Kidney (tissue), 14 donors: ENCODE results near the gene ZNF581. TPM values are rescaled to one million over a fixed set of nuclear protein-coding genes. Genes with fewer than 3 reads are reported as not detected.

Experiments used
- DNase-seq, 5 donors: peaks; one replicate each; pipeline ENCODE4 v3.0.0-alpha.2; 2013 to 2020
- FAIRE-seq: peaks from 2 replicates; lab custom pipeline; 2012; peaks lifted over from hg19 to GRCh38; lab: Jason Lieb, UNC
- H3K27ac ChIP-seq, 2 donors: one replicate each; pipeline ENCODE4 v1.7.0; 2013; ENCODE audit warnings: low read depth in 2 of 2, low read length in 2 of 2, inconsistent platforms in 1 of 2
- H3K27me3 ChIP-seq: one replicate; pipeline ENCODE4 v1.7.1; 2013; ENCODE audit warnings: low read length, inconsistent platforms; ENCODE audit not compliant: control insufficient read depth, insufficient read depth
- H3K36me3 ChIP-seq, 3 donors: one replicate each; pipeline versions ENCODE4 v1.7.0 to v1.7.1; 2013; ENCODE audit warnings: low read length in 3 of 3, control low read depth in 1 of 3, inconsistent platforms in 1 of 3; ENCODE audit not compliant: insufficient read depth in 3 of 3, control insufficient read depth in 2 of 3
- H3K4me1 ChIP-seq, 3 donors: one replicate each; pipeline versions ENCODE4 v1.7.0 to v1.7.1; 2013; ENCODE audit warnings: low read length in 3 of 3, inconsistent platforms in 1 of 3, low read depth in 1 of 3; ENCODE audit not compliant: control insufficient read depth in 2 of 3, insufficient read depth in 2 of 3
- H3K4me3 ChIP-seq, 3 donors: one replicate each; pipeline versions ENCODE4 v1.7.0 to v1.8.1; 2013; ENCODE audit warnings: low read length in 3 of 3, control low read depth in 1 of 3, inconsistent platforms in 1 of 3
- H3K9ac ChIP-seq, 3 donors: one replicate each; pipeline versions ENCODE4 v1.7.0 to v1.7.1; 2013; ENCODE audit warnings: low read length in 3 of 3, control low read depth in 1 of 3, inconsistent platforms in 1 of 3
- H3K9me3 ChIP-seq, 3 donors: one replicate each; pipeline versions ENCODE4 v1.7.0 to v1.7.1; 2013; ENCODE audit warnings: low read length in 3 of 3, control low read depth in 1 of 3, inconsistent platforms in 1 of 3; ENCODE audit not compliant: control insufficient read depth in 2 of 3, insufficient read depth in 1 of 3
- intact Hi-C: fragments of 100-400 bp; cut with DNase I; formaldehyde crosslinking; loops from one replicate; pipeline ENCODE4 v1.11.1; 2022
- polyA plus RNA-seq: library from polyadenylated mRNA; stranded (reverse); fragments of 350-450 nt; fragmentation: Illumina TruSeq; extraction: RNeasy Lipid Tissue Mini Kit (QIAGEN cat#74804); gene quantifications from one replicate; pipeline ENCODE4 v1.2.3, GENCODE V29; 2014; ENCODE audit warnings: low read depth, low replicate concordance; ENCODE audit not compliant: insufficient read depth
- total RNA-seq: library from RNA; stranded (reverse); fragmentation: NEBNext Ultra II Directional; extraction: Animal tissue kit (Norgen Biotek cat#: 25700); gene quantifications from one replicate; pipeline ENCODE4 v1.2.1, GENCODE V29; 2021
- TF ChIP-seq, protein P1 (sequence below): IDR thresholded peaks from 3 replicates; pipeline ENCODE4 v1.5.1; 2012; ENCODE audit warnings: mild to moderate bottlenecking, moderate library complexity, borderline replicate concordance; ENCODE audit not compliant: insufficient read depth; ENCODE audit errors: extremely low read depth
- donor health status: control.
- donor health status: control.
- donor health status: control.
- donor health status: control.
- donor health status: control.
- donor health status: DM: yes; HTN: yes; CAD: no.
- donor health status: Normal renal cell carcinoma (clear cell type).

The ZNF581 gene
- total and polyA plus RNA-seq, 2 donors from 2014 or later = 22.0 to 23.6 TPM

DNA sequence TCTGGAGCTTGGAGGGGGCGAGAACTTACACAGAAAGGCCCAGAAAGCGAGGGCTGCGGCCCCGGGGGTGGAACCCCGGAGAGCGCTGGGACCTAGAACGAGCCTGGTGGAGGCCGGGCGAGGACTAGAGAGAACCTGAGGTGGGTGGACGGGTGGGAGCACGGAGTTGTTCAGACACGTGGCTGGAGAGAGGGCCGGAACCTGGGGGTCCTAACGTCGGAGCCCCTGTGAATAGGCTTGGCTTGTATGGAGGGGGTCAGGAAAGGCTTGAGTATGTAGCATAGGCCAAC lies 383 bp downstream of the ZNF581 start:
- Histone ChIP-seq H3K4me3 (peak overlapping the region; percentile 53 to 79 (median 72)), H3K9me3 (no peaks in the 10 kb centered on the region), H3K27ac (peak overlapping the region in 1 of 2 donors; percentile 72), H3K36me3 (no peaks in the 10 kb centered on the region), H3K4me1 (peaks cover 0 to 45% (median 4%) of the 10 kb centered on the region in 3 donors), H3K27me3 (no peaks in the 10 kb centered on the region), H3K9ac (peak overlapping the region; percentile 30 to 71 (median 69))
- no peak for FAIRE-seq
- TF ChIP-seq, protein P1, sequence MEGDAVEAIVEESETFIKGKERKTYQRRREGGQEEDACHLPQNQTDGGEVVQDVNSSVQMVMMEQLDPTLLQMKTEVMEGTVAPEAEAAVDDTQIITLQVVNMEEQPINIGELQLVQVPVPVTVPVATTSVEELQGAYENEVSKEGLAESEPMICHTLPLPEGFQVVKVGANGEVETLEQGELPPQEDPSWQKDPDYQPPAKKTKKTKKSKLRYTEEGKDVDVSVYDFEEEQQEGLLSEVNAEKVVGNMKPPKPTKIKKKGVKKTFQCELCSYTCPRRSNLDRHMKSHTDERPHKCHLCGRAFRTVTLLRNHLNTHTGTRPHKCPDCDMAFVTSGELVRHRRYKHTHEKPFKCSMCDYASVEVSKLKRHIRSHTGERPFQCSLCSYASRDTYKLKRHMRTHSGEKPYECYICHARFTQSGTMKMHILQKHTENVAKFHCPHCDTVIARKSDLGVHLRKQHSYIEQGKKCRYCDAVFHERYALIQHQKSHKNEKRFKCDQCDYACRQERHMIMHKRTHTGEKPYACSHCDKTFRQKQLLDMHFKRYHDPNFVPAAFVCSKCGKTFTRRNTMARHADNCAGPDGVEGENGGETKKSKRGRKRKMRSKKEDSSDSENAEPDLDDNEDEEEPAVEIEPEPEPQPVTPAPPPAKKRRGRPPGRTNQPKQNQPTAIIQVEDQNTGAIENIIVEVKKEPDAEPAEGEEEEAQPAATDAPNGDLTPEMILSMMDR = no peak
- DNase-seq = no peak
- intact Hi-C loops = no loop called here

DNA sequence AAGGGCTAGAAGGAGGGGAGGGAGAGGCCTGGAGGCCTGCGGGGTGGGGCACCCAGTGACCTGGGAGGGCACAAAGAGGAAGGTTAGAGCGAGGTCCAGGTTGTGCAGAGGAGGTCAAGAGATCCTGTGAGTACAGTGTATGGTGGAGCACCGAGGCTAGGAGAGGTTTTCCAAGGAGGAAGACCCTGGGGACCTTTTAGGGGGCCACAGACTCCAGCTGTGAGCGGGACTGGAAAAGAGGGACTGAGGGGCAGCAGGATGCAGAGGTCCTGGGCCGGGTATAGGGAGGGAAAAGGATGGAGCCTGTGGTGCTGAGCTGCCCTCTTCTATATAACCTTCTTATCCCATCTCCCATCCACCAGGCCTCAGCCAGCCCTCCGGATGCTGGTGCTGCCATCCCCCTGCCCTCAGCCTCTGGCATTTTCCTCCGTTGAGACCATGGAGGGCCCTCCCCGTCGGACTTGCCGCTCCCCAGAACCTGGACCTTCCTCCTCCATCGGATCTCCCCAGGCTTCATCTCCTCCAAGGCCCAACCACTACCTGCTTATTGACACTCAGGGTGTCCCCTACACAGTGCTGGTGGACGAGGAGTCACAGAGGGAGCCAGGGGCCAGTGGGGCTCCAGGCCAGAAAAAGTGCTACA lies 863 bp downstream of the ZNF581 start:
- peaks cover 0 to 47% (median 4%) of the 10 kb centered on the region in 3 donors for H3K4me1 ChIP-seq
- no peaks in the 10 kb centered on the region for H3K27me3 ChIP-seq
- H3K36me3 ChIP-seq = no peaks in the 10 kb centered on the region
- FAIRE-seq = no peak
- H3K27ac ChIP-seq = peak overlapping the region in 1 of 2 donors; percentile 72
- H3K9ac ChIP-seq = peak overlapping the region in 2 of 3 donors; percentile 30 to 71
- H3K9me3 ChIP-seq = no peaks in the 10 kb centered on the region
- intact Hi-C loops = no loop called here
- peak in 1 of 5 donors; percentile 74 for DNase-seq
- TF ChIP-seq, protein P1 = no peak
- peak overlapping the region; percentile 53 to 79 (median 72) for H3K4me3 ChIP-seq

DNA sequence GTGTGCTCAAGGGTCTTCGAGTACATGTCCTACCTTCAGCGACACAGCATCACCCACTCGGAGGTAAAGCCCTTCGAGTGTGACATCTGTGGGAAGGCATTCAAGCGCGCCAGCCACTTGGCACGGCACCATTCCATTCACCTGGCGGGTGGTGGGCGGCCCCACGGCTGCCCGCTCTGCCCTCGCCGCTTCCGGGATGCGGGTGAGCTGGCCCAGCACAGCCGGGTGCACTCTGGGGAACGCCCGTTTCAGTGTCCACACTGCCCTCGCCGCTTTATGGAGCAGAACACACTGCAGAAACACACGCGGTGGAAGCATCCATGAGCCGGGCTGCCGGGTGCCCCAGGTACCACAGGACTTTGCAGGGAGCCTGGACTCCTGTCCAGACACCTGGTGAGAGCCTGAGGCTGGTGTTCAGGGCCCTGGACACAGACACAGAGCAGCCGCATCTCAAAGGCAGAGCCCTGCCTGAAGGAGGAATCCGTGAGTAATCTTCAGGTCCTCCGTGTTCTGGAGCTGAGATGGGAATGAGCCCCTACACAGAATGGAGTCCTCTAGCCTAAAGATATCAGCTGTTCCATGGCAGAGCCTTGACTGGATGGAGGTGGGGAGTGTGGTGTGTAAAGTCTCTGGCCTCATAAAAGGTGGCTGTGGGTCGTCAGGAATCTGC lies 1.5 kb downstream of the ZNF581 start:
- H3K4me1 ChIP-seq = peaks cover 0 to 47% (median 4%) of the 10 kb centered on the region in 3 donors
- DNase-seq (peak in 1 of 5 donors; percentile 87), FAIRE-seq (no peak)
- intact Hi-C loops = no loop called here
- TF ChIP-seq, protein P1 = no peak
- H3K36me3 ChIP-seq = no peaks in the 10 kb centered on the region
- no peaks in the 10 kb centered on the region for H3K27me3 ChIP-seq
- no peaks in the 10 kb centered on the region for H3K9me3 ChIP-seq
- no peak overlapping the region for H3K9ac ChIP-seq
- no peak overlapping the region for H3K27ac ChIP-seq
- H3K4me3 ChIP-seq = peak overlapping the region in 1 of 3 donors; percentile 79
